Measurements from ENCODE around the gene TTC22.

The TTC22 gene

DNA sequence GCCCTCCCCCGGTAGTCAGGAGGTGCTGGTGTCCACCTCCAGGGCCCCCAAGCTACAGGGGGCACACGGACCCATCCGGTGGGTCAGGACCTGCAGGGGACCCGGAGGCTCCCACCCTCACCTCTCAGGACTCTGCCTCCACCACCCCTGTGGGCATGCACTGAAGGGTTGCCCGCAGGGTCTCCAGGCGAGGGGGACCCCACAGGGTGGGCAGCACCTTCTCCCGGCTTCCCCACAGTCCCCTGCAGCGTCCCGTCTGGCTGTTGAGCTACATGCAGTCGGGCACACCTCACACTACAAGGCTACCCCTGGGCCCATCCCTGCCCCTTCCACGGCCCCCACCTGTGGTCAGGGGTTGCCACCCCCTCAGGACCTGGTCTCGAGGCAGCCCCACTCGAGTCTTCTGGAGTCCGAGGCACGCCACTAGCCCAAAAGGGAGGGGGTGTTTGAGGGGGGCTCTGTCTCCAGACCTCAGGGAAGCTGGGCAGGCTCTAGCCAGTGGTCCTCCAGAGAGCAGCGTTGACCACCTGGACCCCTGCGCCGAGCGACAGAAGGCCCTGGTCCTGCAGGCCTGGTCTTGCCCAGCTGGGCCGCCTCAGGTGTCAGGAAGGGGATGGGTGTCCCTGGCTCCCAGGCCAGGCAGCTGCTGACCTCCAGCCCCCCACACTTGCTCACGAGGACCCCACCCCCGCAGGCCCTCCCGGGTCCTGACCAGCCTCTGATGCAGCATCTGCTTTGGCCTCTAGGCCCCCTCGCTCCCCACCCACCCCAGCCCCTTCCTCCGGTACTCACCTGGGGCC, 46.4 kb downstream of the TTC22 start:
- in situ Hi-C loops (cut with HindIII; ENCODE audit: low sequenced_read_pairs), result loop anchor here (5.0 to 10.0 kb wide), 2 partner anchors 32 to 660 kb away; no protein-coding TSS in a partner anchor

DNA sequence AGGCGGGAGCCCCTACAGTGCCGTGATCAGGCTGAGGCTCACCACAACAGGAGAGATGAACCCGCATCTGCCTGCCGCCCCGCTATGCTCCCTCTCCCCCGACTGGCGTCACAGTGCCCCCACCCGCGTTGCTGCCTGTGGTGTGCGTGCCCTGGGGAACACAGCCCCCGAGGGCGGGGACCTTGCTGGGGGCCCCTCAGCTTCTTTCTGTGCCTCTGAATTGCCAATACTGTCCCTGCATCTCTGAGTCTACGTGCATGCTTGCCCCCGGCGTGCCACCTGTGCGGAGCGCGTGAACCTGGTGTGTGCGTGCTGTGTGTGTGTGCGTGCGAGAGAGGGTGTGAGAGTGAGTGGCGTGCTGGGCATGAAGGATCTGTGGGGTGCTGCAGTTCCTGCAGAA, 47.1 kb downstream of the TTC22 start:
- in situ Hi-C loops (cut with HindIII; ENCODE audit: low sequenced_read_pairs), result loop anchor here (10.0 kb wide), 1 partner anchor 659 kb away; no protein-coding TSS in a partner anchor

DNA sequence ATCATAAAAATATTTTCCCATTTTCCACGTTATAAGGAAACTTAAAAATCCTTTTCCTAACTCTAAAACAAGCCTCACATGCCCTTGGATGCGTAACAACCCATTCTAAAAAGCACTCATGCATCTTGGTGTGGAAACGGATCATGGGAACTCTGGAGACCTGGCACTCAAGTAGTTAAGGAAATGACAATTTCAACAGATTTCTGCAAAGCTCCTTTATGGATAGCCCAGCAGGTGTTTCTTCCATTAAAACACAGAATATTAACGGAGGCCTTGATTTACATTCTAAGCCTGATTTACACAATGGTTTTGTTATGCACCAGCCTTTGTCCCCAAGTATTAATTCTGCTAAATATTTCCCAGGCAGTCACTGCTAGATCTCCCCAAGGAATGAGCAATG, 49.7 kb downstream of the TTC22 start:
- in situ Hi-C loops (cut with HindIII; ENCODE audit: low sequenced_read_pairs), result loop anchor here (10.0 kb wide), 1 partner anchor 657 kb away; no protein-coding TSS in a partner anchor

DNA sequence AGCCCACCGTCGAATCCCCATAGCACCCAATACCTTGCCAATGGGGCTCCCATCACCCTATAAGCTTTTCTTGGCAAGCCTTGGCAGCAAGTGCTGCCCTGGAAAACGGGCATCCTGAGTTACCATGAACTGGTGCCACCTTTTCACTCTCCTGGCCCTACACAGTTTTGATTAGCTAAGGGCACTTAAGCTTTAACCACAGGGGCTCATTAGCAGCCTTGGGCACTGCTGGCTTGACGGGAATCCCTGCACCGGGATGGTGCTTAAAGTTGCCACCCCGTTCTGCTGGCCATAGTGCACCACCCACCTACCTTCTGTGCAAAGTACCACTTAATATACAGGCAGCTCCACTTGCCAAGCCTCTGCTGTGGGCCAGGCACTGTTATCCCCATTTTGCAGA, 50.5 kb downstream of the TTC22 start:
- in situ Hi-C loops (cut with HindIII; ENCODE audit: low sequenced_read_pairs), result loop anchor here (10.0 kb wide), 1 partner anchor 656 kb away; no protein-coding TSS in a partner anchor

DNA sequence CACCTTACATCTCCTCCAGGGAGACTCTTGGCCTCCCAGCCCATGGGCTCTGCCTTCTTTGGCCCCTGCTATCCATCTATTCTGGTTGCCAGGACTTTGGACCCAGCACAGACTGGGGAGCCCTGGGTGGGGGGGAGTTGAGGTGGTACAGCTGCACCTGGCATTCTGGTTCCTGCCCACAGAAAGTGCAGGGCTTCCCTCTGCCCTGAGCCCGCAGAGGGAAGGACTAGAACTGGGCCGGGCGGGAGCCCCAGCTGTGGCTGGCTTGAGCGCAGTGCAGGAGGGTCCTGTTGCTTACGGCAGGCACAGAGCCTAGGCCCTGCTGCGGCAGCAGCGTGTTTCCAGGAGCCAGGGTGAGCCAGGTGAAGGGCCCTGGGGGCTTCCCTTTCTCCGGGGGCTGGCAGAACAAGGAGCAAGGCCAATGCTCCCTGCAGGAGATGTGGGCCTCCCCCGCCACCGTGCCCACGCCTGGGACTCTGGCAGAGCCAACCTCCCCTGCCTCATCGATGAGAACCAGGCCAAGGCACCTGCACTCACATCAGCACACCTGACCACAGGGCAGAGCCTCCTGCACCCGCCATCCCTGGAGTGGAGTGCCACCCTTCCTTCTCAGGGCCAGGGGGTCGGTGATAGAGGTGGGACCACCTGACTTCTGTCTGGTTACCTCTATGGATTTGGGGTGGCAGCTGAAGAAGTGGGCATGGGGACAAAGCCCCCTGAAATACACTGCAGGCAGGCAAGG, 52.9 kb downstream of the TTC22 start:
- in situ Hi-C loops (cut with HindIII; ENCODE audit: low sequenced_read_pairs), result no loop called here

DNA sequence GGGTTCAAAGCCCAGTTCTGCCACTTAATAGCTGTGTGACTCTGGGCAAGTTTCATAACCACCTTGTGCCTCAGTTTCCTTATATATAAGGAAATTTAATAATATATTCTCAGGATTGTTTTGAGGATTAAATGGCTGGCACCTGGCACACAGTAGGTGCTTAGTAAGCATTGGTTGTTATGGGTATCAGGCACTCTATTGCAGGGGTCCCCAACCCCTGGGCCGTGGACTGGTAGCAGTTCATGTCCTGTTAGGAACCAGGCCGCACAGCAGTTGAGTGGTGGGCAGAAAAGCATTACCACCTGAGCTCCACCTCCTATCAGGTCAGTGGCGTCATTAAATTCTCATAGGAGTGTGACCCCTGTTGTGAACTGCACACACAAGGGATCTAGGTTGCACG, 55.3 kb downstream of the TTC22 start:
- in situ Hi-C loops (cut with HindIII; ENCODE audit: low sequenced_read_pairs), result no loop called here

DNA sequence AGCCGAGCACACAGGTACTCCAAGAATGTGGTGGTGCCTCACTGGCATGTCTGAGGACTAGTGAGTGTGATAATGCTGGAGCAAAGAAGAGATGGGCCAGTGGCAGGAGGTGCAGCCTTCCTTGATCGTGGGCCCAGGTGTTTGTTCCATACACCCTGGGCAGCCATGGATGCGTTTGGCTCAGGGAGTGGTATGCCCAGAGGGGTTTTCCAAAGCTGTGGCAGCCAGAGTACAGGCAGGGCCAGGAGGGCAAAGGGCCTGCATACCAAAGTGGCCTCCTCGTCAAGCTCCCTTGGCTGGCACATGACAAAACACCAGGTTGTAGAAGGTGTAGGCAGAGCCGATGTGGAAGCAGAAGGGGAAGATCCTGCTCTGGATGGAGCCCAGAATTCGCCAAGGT, 55.8 kb downstream of the TTC22 start:
- in situ Hi-C loops (cut with HindIII; ENCODE audit: low sequenced_read_pairs), result no loop called here

DNA sequence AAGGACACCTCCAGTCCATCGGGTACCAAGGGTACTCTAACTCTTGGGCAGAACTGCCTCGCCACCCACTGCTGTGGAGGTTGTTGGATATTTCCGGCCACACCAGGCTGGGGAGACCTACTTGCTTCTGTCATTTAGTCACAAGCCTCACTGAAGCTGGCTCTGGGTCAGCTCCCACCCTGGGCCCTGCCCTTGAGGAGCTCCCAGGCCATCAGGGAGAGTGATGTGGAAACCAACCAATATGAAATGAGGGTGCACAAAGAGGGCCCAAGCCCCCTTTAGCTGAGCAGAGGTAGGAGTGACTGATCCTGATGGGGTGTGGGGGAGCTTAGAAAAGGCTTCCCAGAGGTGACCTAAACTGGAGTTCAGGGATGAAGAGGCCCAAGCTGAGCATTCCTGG, 56.4 kb downstream of the TTC22 start:
- in situ Hi-C loops (cut with HindIII; ENCODE audit: low sequenced_read_pairs), result no loop called here

DNA sequence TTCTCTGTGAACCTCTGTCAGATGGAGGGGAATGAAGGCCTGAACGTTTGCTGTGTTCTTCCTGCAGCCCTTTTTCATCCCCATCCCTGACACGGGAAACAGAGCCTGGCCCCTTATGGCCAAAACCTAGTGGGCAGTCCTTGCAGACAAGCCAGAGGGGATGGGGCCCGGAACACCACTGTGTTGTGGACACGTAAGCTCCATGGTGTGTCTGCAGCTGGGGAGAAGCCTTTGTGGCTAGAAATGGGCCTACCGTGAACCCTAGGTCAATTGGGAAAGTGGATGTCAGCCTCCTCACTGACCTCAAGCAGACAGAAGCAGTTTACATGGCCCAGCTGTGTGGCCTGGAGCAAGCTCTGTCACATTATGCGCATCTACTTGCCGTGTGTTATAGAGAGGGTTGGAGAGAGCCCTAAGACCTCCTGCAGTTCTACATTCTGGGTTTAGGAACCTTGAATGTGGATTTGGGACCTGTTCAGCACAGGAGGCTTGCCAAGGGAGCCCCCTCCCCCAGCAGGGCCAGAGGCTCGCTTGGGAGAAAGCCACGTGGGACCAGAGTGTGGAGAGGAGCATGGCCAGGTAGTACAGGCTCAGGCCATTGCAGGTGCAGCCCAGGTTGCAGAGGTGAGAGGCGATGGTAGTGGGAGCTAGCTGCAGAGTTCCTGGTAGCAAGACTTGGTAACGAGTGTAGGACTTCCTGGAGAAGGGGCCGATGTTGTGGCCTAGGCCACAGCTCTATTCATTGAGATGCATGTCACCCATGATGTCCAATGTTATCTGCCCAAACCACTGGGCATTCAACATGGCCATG, 57.5 kb downstream of the TTC22 start:
- in situ Hi-C loops (cut with HindIII; ENCODE audit: low sequenced_read_pairs), result no loop called here

DNA sequence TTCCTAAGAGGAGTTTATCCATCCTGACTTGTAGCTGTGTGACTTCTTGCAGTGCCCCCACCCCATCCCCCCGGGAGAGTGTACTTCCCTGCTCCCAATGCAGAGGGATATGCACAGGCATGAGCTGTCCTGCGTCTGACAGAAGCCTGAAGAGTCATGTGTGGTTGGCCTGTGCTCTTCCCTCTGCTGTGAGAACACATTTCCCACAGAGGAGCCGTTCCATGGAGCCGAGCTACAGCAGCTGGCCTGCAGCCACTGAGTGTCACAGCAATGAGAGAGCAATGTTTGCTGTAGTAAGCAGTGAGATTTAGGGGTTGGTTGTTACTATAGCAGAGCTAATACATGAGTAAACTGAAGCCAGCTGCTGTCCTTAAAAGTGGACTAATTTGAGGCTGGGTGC, 58.8 kb downstream of the TTC22 start:
- in situ Hi-C loops (cut with HindIII; ENCODE audit: low sequenced_read_pairs), result no loop called here

DNA sequence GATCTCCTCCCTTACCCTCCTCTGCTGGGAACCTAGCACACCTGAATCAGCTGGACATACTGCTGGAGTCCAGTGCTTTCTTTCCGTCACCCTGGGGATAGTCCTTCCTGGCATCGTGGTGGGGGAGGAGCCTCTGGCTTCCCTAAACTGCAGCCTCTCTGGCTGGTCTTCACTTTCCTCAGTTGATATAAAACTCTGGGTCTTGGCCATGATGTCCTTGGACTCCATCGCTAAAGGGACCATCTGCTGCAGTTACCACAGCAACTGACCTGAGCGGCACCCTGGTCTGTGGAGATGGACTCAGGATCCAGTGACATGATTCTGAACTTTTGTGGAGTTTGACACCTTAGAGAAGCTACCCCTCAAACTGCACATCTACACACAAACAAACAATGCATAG, 59.6 kb downstream of the TTC22 start:
- in situ Hi-C loops (cut with HindIII; ENCODE audit: low sequenced_read_pairs), result no loop called here

DNA sequence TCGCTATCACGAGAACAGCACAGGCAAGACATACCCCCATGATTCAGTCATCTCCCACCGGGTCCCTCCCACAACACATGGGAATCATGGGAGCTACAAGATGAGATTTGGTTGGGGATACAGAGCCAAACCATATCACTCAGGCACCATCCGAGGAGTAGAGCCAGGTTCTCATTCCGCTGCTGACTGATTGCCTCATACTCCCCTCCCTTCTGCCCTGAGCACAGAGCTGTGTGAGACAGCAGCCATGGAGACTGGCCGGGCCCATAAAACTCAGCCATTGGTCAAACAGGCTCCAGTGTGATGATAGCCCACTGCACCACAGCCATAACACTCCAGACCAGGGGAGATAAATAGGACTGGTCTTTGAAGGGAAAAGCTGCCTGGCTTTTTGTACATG, 62.9 kb downstream of the TTC22 start:
- in situ Hi-C loops (cut with HindIII; ENCODE audit: low sequenced_read_pairs), result no loop called here

DNA sequence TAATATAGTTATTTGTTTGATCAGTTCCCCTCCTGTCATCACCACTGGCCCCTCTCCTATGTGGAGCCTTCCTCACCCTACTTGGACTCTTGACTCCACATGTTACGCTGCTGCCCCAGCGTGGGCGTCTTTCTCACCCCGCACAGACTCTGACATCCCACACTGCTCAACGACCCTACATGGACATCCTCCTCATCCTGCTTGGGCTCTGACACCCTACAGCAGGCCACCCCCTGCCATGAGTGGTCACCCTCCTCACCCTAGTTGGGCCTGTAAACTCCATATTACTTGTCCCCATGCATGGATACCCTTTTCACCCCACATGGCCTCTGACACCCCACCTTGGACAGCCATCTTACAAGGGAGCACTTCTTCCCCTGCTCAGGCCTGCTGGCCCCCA, 64.4 kb downstream of the TTC22 start:
- in situ Hi-C loops (cut with HindIII; ENCODE audit: low sequenced_read_pairs), result no loop called here

Data from DLD1 (cell line).